GM12892 (cell line): Measurements from ENCODE around the gene KIR3DL1.

Source experiments
- POLR2A ChIP-seq: IDR thresholded peaks from 2 replicates; pipeline ENCODE4 v1.6.1; 2011; ENCODE audit warnings: low read depth, low read length, control low read depth
- POLR2AphosphoS5 ChIP-seq: IDR thresholded peaks from 2 replicates; pipeline ENCODE4 v1.6.1; 2011; ENCODE audit warnings: low read depth, low read length, control low read depth
- TAF1 ChIP-seq: IDR thresholded peaks from 2 replicates; pipeline ENCODE4 v1.6.1; 2011; ENCODE audit warnings: low read depth, mild to moderate bottlenecking, control low read depth, low read length, borderline replicate concordance

GRCh38 chr19:54803410-54803809 is 12.9 kb upstream of the KIR3DL1 start, which contains the start of gene KIR2DL4:
- TF ChIP-seq POLR2A = no peak
- TF ChIP-seq POLR2AphosphoS5 = no peak
- no peak for TF ChIP-seq TAF1
